GM10847 (cell line): ENCODE measurements around the gene NRG3.

Experiments
- POLR2A ChIP-seq: IDR thresholded peaks from 2 replicates; pipeline ENCODE4 v1.6.1; 2011; ENCODE audit not compliant: insufficient read length; ENCODE audit errors: extremely low read depth

Gene NRG3

DNA sequence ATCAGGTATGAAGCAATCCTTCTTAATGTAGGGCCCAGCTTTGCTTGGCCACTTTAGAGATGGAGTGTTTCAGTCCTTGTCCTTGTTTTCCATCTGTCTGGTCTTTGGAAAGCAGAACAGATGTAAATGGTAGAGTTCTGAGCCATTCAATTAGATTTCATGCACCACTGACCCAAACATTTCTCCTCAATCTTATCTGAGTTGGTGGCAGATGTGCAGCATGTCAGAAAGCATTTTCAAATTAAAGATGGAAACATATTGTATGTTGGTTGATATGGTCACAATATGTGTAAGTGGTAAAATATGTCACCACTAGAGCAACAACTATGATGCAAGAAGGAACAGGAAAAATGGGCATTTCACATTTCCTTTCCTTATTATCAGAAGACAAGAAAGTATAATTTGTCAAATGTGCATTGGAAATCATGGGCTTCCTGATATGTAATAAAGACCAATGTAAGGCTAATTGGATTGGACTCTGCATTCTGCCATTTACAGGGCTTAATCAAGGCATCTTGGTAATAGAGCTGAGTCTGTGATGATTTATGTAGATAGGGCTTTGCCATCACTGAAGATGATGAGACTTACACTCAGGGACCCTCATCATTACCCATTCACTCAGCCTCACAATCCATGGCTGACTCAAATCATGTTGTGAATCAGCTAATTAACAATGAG is 750.7 kb downstream of the NRG3 start:
- TF ChIP-seq POLR2A, result no peak

DNA sequence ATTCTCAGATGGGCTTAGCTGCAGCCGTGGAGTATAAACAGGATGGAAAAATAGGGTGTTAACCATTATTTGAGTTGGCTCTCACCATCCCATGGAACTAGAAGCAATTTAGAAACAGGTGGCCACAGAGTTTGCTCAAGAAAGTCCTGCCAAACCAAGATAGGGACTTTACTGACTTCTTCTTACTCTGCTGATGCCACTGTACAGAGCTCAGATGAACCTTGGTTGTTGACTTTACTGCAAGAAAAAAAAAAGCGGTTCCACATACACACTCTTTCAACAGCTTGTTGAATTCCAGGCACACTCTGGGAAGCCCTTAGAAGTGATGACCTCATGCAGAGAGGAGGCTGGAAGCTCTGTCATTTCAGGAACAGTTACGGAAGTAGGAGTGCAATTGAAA is 753.4 kb downstream of the NRG3 start:
- no peak for TF ChIP-seq POLR2A

DNA sequence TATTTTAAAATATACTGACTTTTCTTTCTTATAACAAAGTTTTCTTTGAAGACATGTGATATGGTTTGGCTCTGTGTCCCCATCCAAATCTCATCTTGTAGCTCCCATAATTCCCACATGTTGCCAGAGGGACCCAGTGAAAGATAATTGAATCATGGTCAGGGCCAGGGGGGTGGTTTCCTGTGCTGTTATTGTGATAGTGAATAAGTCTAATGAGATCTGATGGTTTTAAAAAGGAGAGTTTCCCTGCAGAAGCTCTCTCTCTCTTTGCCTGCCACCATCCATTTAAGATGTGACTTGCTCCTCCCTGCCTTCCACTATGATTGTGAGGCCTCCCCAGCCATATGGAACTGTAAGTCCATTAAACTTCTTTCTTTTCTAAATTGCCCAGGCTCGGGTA is 768.1 kb downstream of the NRG3 start:
- no peak for TF ChIP-seq POLR2A

DNA sequence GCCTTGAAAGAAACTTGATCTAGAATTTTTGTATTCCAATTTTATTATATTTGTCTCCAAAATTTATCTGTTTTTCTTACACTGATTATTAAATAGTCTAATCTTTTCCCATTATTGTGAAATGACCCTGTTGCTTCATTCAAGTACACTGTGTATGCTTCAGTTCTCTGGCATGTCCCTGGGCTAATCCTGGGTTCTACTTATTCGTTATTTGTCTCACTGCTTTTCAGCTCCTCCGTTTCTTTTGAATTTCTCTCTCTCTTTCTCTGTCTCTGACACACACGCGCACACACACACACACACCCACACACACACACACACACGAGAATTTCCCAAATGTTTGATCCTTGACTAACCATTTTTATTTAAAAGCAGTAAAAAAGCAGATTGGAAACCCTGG is 768.6 kb downstream of the NRG3 start:
- TF ChIP-seq POLR2A, result no peak

DNA sequence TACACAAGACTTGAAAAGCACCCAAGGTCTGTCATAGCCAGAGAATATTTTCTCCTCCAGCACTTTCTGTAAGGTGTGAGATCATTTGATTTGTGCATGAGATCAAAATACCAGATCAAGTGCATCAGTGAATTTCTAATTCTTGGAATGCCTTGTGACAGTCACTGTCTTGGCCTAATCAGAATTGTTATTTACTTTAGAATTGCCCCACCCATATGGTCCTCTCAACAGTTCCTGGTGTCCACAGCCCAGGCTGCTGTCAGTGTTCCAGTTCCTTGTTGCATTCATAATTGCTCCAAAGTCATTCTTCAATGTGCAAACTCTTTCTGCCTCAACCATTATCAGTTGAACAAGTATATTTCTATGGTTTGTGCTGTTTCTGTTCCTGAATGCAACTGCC is 770.2 kb downstream of the NRG3 start:
- TF ChIP-seq POLR2A, result no peak

DNA sequence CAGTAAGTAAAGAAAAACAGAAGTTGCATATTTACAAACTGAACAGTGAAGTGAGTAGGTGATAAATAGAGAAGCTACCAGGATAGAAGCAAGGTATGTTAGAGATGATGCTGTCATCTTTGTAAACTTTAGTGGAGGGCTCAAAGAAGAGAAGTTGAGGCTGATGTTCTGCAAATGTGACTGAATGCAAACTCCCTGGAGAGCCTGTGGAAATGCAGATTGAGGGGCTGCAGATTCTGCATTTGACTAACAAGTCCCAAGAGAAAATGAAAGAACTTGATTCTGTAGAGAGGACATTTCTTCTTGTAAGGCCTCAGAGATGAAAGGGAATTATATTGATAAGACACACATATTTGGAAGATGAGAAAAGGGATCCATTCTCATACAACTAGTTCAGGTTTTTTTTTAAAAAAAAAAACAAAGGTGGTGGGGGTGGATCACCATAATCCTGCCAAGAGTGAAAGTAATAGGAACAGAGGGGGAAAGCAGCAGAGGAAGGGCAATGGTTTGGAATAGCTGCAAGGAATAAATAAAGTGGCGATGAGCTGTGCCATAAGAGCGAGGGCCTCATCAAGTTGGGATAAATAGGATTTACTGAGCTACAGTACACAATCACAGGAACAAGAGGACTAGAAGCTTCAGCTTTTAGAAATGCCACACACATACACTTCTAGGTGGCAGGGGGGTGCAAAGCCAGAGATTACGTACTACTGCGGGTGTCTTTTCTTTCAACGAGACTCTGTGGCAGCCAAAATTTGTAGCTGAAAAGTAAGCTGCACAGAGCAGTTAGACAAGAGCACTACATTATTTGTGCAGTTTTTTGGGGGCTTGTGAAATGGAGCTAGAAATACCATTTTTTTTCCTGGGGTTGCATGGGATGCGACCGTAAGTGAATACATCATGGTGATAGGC is 778.5 kb downstream of the NRG3 start:
- no peak for TF ChIP-seq POLR2A

DNA sequence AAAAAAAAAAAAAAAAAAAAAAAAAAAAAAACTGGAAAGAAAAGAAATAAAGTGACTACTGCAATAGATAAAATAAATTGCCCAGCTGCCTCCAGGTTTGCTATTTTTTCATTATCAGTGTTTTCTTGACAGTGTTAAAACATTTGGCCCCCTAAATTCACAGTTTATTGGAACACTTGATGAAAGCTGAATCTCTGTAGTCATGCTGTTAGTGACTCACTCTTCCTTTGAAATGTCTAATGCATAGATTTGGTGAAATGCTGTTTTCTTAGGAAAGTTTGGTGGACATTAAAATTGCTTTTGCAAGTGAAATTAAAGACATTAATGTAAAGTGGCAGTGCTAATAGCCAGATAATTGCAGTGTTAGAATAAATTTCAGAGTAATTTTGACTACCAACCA is 785.2 kb downstream of the NRG3 start:
- no peak for TF ChIP-seq POLR2A

DNA sequence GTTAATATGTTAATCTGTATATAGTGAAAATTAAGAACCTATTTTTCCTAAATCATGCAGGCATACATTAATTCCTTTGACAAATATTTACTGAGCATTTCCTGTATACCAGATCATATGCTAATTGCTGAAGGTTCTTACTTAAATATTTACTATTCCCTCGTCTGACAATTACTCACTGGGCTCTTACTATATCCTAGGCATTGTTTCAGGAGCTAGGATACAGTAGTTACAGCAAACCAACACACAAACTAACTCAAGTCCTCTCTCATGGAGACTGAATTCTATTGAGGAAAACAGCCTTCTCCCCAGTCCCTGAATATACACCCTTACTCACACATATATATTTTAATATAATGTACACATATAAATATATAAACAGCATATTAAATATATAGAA is 786.0 kb downstream of the NRG3 start:
- no peak for TF ChIP-seq POLR2A

DNA sequence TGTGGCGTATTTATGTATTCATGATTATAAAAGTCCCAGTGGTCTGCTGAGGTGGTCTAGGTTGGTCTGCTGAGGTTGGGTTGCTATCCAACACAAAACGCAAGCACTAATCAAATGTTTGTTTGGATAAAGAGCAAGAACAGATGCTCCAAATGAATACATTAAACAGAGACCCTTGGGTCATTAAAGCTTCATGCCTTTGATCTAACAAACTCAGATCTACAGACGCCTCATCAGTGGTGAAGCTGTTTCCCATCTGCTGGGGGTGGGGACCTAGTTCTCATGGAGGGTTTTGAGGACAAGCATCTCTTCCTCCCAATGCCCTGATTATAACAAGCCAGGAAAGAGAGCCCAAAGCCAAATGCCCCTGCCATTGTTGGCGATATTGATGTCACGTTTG is 786.7 kb downstream of the NRG3 start:
- no peak for TF ChIP-seq POLR2A

DNA sequence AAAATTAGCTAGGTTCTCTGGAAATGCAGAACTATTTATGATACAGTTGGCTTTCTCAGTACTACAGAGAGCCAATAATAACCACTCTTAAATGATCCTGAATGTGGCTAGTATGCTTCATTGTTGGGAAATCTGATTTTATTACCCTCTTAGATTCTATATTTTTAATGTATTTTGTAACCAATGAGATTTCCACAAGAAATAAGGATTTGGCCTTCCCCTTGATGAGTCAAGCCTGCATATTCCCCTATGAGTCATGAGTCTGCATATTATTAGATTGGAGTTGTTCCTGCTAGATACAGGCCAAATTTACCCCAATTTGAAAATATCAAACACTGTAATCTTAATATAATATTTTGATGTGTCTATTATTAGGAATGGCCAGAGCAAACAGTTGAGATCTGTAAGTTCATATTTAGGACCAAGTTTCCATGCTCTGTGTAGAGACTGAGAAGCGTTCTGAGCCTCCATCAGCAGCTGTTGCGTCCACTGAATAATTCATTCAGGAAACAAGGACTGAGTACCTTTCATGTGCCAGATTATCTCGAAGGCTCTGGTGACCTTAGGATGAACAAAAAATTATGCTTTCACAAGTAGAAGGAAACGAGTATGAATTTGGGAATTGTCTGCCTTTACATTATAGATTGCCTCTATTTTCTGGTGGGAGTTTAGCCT is 793.4 kb downstream of the NRG3 start:
- no peak for TF ChIP-seq POLR2A

DNA sequence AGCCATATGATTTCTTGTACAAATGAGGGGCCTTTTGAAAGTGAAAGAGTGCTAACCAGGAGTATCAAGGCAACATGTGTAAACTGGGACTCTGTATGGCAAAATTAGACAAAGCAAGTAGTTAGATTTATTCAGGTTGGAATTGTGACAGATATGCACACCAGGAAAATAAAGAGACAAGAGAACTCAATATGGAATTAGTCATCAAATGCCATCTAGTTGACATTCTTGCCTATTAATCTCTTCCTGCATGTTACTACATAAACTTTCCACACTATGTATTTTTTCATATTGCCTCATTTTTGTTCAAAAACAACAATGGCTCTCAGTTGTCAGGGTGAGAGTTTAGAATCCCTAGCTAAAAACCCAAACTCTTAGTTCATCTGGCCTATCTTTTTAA is 799.0 kb downstream of the NRG3 start:
- TF ChIP-seq POLR2A, result no peak

DNA sequence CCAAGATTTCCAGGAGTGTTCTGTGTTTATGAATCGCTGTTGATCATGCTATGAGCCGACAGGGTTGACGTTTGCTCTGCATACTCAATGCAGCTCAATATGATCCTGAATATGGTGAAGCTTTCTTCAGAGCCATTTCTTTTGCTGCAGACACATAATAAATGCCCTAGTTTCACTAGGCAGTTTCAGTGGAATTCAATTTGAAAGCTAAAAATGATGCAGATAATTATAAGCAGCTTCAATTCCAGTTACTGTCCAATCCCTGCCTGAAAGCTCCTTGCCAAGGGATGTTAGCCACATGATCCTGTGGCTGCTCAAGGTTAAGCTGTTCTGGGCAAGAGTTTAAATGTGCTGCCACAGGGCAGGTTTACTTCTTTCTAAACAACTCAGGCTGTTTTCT is 805.6 kb downstream of the NRG3 start:
- TF ChIP-seq POLR2A, result no peak

DNA sequence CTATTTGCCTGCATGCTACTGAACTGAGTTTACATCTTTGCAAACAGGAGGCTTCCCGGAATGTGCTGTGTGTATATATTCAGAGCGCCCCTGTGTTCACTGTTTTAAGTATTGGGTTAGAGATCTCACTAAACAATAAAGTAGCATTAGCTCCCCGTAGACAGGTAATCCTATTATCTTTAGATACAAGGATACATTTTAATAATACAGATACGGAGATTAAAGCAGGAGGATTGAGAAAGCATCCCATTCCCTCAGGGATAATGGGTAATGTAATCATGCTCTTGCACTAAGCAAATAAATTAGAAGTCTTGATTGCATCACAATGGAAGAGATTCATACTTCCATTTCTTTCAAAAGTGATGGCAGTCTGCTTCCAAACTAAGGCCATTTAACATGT is 809.0 kb downstream of the NRG3 start:
- no peak for TF ChIP-seq POLR2A

DNA sequence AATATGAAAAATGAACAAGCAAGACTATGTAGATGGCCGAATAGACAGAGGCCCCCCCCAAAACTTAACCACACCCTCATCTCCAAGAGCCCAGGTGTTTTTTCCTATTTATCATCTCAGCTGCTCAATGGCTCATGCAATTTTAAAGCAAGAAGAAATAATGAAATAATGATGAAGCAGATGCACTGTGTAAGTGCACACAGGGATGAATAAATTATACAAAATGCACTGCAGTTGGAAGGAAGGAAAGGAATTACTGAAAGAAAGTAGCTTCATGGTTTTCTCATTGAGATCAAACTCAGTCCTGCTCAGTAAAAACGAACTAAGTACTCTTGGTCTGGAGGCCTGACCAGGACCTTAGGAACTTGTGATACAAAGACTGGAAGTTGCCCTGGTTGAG is 810.1 kb downstream of the NRG3 start:
- no peak for TF ChIP-seq POLR2A

DNA sequence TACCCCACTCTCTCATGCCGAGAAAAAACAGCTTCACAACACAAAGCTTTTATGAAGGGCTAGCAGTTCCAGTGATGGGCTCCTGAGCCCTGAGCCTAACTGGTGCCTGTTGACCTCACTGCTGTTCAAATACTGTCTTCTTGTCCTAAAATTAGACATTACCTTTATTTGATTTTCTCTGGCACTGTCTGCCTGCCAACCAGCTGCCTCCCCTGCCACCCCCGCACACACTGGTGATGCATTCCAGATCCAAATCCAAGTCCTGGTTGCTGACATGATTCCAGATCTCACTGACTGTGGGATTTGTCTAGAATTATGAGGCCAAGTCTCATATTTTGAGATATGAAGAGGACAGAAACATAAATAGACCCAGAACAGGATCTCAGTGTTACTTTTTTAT is 816.2 kb downstream of the NRG3 start:
- TF ChIP-seq POLR2A, result no peak

DNA sequence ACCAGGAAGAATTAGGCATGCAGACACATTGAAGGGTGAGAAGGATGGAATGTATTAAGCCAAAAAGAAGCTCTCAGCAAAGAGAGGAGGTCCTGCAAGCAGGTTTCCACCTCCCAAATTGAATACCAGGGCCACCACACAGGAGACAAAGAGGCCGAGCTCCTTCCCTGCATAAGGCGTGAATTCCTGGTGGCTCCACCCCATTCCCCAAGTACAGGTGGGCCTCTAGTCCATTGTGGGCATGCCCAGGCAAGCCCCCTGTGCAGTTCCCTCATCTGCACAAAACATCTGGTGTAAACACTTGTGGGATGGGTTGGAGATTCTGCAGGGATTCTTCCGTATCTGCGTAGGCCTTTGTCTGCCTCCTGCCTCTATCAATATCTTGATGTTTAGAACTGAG is 817.5 kb downstream of the NRG3 start:
- no peak for TF ChIP-seq POLR2A
